ENCODE results near the gene BANF2. TPM values are rescaled to one million over a fixed set of nuclear protein-coding genes. Genes with fewer than 3 reads are reported as not detected.

Gene BANF2
- total and polyA plus RNA-seq, 2 of the 13 experiments (the other 11 are each of a cell fraction or from before 2014, with no cell fraction given) = 0.35 TPM; not detected in 1

GRCh38 chr20:17679941-17680835, 19.6 kb upstream of the BANF2 start (continued):
- TF ChIP-seq, protein P1, sequence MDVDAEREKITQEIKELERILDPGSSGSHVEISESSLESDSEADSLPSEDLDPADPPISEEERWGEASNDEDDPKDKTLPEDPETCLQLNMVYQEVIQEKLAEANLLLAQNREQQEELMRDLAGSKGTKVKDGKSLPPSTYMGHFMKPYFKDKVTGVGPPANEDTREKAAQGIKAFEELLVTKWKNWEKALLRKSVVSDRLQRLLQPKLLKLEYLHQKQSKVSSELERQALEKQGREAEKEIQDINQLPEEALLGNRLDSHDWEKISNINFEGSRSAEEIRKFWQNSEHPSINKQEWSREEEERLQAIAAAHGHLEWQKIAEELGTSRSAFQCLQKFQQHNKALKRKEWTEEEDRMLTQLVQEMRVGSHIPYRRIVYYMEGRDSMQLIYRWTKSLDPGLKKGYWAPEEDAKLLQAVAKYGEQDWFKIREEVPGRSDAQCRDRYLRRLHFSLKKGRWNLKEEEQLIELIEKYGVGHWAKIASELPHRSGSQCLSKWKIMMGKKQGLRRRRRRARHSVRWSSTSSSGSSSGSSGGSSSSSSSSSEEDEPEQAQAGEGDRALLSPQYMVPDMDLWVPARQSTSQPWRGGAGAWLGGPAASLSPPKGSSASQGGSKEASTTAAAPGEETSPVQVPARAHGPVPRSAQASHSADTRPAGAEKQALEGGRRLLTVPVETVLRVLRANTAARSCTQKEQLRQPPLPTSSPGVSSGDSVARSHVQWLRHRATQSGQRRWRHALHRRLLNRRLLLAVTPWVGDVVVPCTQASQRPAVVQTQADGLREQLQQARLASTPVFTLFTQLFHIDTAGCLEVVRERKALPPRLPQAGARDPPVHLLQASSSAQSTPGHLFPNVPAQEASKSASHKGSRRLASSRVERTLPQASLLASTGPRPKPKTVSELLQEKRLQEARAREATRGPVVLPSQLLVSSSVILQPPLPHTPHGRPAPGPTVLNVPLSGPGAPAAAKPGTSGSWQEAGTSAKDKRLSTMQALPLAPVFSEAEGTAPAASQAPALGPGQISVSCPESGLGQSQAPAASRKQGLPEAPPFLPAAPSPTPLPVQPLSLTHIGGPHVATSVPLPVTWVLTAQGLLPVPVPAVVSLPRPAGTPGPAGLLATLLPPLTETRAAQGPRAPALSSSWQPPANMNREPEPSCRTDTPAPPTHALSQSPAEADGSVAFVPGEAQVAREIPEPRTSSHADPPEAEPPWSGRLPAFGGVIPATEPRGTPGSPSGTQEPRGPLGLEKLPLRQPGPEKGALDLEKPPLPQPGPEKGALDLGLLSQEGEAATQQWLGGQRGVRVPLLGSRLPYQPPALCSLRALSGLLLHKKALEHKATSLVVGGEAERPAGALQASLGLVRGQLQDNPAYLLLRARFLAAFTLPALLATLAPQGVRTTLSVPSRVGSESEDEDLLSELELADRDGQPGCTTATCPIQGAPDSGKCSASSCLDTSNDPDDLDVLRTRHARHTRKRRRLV (CRISPR knock-in tag; IDR thresholded peaks at IDR 0.05) = no peak
- TF ChIP-seq NR1H2 (CRISPR knock-in tag; IDR thresholded peaks at IDR 0.05; ENCODE audit: borderline replicate concordance, low read depth) (no peak), RERE (CRISPR knock-in tag; IDR thresholded peaks at IDR 0.05; ENCODE audit: low read depth) (0 out of 2 replicates have a peak, but pooled peaks have one; percentile 21), MAF1 (CRISPR knock-in tag; IDR thresholded peaks at IDR 0.05; ENCODE audit: borderline replicate concordance) (no peak), MED13 (CRISPR knock-in tag; IDR thresholded peaks at IDR 0.05) (peak; percentile 66), SMARCC2 (IDR thresholded peaks at IDR 0.05) (no peak), NFATC3 (CRISPR knock-in tag; IDR thresholded peaks at IDR 0.05) (no peak), IRF9 (CRISPR knock-in tag; IDR thresholded peaks at IDR 0.05; ENCODE audit: borderline replicate concordance) (no peak), AFF4 (CRISPR knock-in tag; IDR thresholded peaks at IDR 0.05) (0 out of 2 replicates have a peak, but pooled peaks have one; percentile 17), EED (CRISPR knock-in tag; IDR thresholded peaks at IDR 0.05) (0 out of 2 replicates have a peak, but pooled peaks have one; percentile 42), ZFP36L1 (CRISPR knock-in tag; IDR thresholded peaks at IDR 0.05) (no peak), RBAK (CRISPR knock-in tag; IDR thresholded peaks at IDR 0.05) (no peak)

All from HepG2 (cell line).